Sigmoid colon (tissue), 4 donors: ENCODE results near the gene THOC2.

Source experiments
- CTCF ChIP-seq, 4 experiments: fragments of 450-650 bp in 3 of 4; fragments of 200-600 bp in 1 of 4; IDR thresholded peaks; one replicate each; pipeline ENCODE4 v1.5.1; 2016 to 2019; ENCODE audit warnings: antibody characterized with exemption in 4 of 4, mild to moderate bottlenecking in 3 of 4, moderate library complexity in 2 of 4
- POLR2A ChIP-seq, 2 donors: fragments of 450-650 bp; IDR thresholded peaks; one replicate each; pipeline ENCODE4 v1.6.1; 2016; ENCODE audit warnings: antibody characterized with exemption in 2 of 2, mild to moderate bottlenecking in 2 of 2, moderate library complexity in 2 of 2
- POLR2AphosphoS5 ChIP-seq, 4 donors: sonication (generic); formaldehyde crosslinking; IDR thresholded peaks; one replicate each; pipeline ENCODE4 v1.6.1; 2017; ENCODE audit warnings: antibody characterized with exemption in 4 of 4

- TF ChIP-seq CTCF (IDR thresholded peaks at IDR 0.05) (no peak), POLR2A (IDR thresholded peaks at IDR 0.05) (no peak), POLR2AphosphoS5 (IDR thresholded peaks at IDR 0.05) (no peak)
Measured at GRCh38 chrX:123713841-123714240, 19.0 kb downstream of the THOC2 start.
